Adrenal gland (tissue), 5 donors: ENCODE results near the gene ATP6V0E1.

ENCODE experiments used
- POLR2A ChIP-seq, 2 donors: fragments of 450-650 bp; IDR thresholded peaks; one replicate each; pipeline ENCODE4 v1.6.1; 2017; ENCODE audit warnings: antibody characterized with exemption in 2 of 2, mild to moderate bottlenecking in 2 of 2, moderate library complexity in 1 of 2
- TF ChIP-seq, protein P1 (sequence below), 6 experiments: fragments of 450-650 bp in 4 of 6; fragments of 200-600 bp in 2 of 6; sonication (generic) in 1 of 6; IDR thresholded peaks; 1 replicate in 5 of 6; 2 replicates in 1 of 6; pipeline versions ENCODE4 v1.5.1 to v1.8.0; 2016 to 2021; ENCODE audit warnings: antibody characterized with exemption in 6 of 6, mild to moderate bottlenecking in 2 of 6, moderate library complexity in 1 of 6
- donor health status: DM: no; HTN: no; CAD: no.

DNA sequence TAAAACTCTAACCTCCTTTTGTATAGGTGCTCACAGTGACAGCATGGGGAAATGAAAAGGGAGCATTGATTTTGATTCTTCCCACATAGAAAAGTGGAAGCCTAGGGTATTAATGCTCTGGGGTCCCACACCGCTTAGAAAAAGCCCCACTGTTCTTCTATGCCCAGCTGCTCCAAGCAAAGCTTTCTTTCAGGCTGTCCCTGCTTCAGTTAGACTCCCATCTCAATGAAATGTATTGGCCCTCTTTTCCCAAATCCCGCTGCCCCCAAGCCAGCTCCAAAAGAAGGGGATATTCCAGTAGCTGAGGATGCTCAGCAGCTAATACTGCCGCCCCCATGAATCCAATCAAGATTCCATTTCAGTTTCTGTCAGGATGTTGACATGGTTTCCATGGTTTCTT lies 55.6 kb downstream of the ATP6V0E1 start:
- TF ChIP-seq POLR2A (IDR thresholded peaks at IDR 0.05) = no peak
- TF ChIP-seq, protein P1, sequence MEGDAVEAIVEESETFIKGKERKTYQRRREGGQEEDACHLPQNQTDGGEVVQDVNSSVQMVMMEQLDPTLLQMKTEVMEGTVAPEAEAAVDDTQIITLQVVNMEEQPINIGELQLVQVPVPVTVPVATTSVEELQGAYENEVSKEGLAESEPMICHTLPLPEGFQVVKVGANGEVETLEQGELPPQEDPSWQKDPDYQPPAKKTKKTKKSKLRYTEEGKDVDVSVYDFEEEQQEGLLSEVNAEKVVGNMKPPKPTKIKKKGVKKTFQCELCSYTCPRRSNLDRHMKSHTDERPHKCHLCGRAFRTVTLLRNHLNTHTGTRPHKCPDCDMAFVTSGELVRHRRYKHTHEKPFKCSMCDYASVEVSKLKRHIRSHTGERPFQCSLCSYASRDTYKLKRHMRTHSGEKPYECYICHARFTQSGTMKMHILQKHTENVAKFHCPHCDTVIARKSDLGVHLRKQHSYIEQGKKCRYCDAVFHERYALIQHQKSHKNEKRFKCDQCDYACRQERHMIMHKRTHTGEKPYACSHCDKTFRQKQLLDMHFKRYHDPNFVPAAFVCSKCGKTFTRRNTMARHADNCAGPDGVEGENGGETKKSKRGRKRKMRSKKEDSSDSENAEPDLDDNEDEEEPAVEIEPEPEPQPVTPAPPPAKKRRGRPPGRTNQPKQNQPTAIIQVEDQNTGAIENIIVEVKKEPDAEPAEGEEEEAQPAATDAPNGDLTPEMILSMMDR (IDR thresholded peaks at IDR 0.05) = no peak
